Fibroblast of lung (primary cell): Measurements from ENCODE around the gene LUC7L.

ENCODE experiments used
- EZH2 ChIP-seq: IDR thresholded peaks from 2 replicates; pipeline ENCODE4 v1.5.1; 2012; ENCODE audit warnings: low read length, control low read depth, mild to moderate bottlenecking; ENCODE audit errors: missing control alignments
- TF ChIP-seq, protein P1 (sequence below), 2 donors: IDR thresholded peaks in 1 of 2; conservative IDR thresholded peaks in 1 of 2; 1 replicate in 1 of 2; 2 replicates in 1 of 2; pipeline ENCODE4 v1.5.1; 2011 to 2012; ENCODE audit warnings: low read length in 2 of 2, control low read depth in 1 of 2, inconsistent platforms in 1 of 2, low read depth in 1 of 2, mild to moderate bottlenecking in 1 of 2

DNA sequence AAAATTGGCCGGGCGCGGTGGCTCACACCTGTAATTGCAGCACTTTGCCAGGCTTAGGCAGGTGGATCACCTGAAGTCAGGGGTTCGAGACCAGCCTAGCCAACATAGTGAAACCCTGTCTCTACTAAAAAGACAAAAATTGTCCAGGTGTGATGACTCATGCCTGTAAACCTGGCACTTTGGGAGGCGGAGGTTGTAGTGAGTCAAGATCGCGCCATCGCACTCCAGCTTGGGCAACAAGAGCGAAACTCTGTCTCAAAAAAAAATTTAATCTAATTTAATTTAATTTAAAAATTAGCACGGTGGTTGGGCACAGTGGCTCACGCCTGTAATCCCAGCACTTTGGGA, 50.6 kb downstream of the LUC7L start:
- TF ChIP-seq, protein P1, sequence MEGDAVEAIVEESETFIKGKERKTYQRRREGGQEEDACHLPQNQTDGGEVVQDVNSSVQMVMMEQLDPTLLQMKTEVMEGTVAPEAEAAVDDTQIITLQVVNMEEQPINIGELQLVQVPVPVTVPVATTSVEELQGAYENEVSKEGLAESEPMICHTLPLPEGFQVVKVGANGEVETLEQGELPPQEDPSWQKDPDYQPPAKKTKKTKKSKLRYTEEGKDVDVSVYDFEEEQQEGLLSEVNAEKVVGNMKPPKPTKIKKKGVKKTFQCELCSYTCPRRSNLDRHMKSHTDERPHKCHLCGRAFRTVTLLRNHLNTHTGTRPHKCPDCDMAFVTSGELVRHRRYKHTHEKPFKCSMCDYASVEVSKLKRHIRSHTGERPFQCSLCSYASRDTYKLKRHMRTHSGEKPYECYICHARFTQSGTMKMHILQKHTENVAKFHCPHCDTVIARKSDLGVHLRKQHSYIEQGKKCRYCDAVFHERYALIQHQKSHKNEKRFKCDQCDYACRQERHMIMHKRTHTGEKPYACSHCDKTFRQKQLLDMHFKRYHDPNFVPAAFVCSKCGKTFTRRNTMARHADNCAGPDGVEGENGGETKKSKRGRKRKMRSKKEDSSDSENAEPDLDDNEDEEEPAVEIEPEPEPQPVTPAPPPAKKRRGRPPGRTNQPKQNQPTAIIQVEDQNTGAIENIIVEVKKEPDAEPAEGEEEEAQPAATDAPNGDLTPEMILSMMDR (conservative IDR thresholded peaks at IDR 0.05 in 1 of 2, IDR thresholded peaks at IDR 0.05 in 1 of 2; ENCODE audit: low read depth in 1 of 2, low read length in 2 of 2) = no peak
- no peak for TF ChIP-seq EZH2
